Measurements from ENCODE around the gene DAPK1.

DNA sequence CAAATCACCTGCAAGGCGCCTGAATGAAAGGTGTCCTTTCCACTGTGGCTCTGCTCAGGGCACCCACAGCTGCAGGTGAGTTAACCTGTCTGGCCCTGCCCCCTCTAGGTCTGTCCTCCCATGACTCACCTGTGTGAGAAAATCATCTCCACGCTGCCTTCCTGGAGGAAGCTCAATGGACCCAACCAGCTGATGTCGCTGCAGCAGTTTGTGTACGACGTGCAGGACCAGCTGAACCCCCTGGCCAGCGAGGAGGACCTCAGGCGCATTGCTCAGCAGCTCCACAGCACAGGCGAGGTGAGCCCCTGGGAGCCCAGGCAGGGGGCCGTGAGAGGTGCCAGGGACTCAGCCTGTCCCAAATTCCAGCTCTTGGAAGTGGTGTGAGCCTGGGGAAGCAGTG lies 205.3 kb downstream of the DAPK1 start:
- TF ChIP-seq EZH2phosphoT487 (IDR thresholded peaks at IDR 0.05; ENCODE audit: borderline replicate concordance, low read length) (no peak), CTCF (IDR thresholded peaks at IDR 0.05; ENCODE audit: low read depth, low read length, poor library complexity, severe bottlenecking) (no peak)
